BLaER1 (cell line): ENCODE results near the gene SPDYE6.
A peak's percentile ranks its signal among the peaks of the same experiment; 100 is the strongest.
"Not testable (repeated sequence)": the region's sequence is repeated elsewhere in the genome, so short reads cannot be mapped to it uniquely, and the experiment has no call there.

ENCODE experiments used
- H3K27ac ChIP-seq: shearing (Covaris generic); formaldehyde crosslinking; 2 replicates; pipeline ENCODE4 v1.8.1; 2022
- H3K27me3 ChIP-seq: shearing (Covaris generic); formaldehyde crosslinking; 2 replicates; pipeline ENCODE4 v1.8.1; 2022
- H3K36me3 ChIP-seq: shearing (Covaris generic); formaldehyde crosslinking; 2 replicates; pipeline ENCODE4 v1.8.1; 2022
- H3K4me1 ChIP-seq: shearing (Covaris generic); formaldehyde crosslinking; 2 replicates; pipeline ENCODE4 v1.8.1; 2022
- H3K4me2 ChIP-seq: shearing (Covaris generic); formaldehyde crosslinking; 2 replicates; pipeline ENCODE4 v1.8.1; 2022
- H3K4me3 ChIP-seq: shearing (Covaris generic); formaldehyde crosslinking; 2 replicates; pipeline ENCODE4 v1.8.1; 2022
- H3K9ac ChIP-seq: shearing (Covaris generic); formaldehyde crosslinking; 2 replicates; pipeline ENCODE4 v1.8.1; 2022
- H3K9me3 ChIP-seq: shearing (Covaris generic); formaldehyde crosslinking; 2 replicates; pipeline ENCODE4 v1.8.1; 2022
- H4K20me1 ChIP-seq: shearing (Covaris generic); formaldehyde crosslinking; 2 replicates; pipeline ENCODE4 v1.8.1; 2022
- Cebpa-rat ChIP-seq: shearing (Covaris generic); IDR thresholded peaks from 2 replicates; pipeline ENCODE4 v1.8.1; 2022

Gene SPDYE6

DNA sequence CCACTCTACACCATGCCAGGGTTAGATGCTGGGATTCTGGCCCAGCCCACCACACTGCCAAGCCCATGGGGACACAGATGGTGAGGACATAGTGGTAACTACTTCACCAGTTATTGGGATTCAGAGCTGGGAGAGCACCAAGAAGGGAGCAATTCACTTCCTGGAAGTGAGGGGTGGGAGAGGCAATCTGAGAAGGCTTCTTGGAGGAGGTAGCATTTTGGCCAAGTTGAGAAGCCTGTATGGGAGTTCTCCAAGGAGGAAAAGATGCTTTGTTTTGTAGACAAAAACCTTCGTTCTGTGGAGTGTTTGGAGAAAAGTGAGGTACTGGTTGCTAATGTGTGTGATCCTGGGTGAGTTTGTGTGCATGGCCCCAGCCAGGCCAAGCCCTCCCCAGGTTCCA is 36.1 kb upstream of the SPDYE6 start:
- Histone ChIP-seq H3K4me3 (no peak overlapping the region), H3K27ac (no peak overlapping the region), H3K27me3 (no peaks in the 10 kb centered on the region), H4K20me1 (peaks cover 46% of the 10 kb centered on the region), H3K4me2 (no peak overlapping the region), H3K9ac (no peak overlapping the region), H3K36me3 (peaks cover 56% of the 10 kb centered on the region), H3K4me1 (peaks cover 18% of the 10 kb centered on the region), H3K9me3 (no peaks in the 10 kb centered on the region)
- no peak for TF ChIP-seq Cebpa-rat

DNA sequence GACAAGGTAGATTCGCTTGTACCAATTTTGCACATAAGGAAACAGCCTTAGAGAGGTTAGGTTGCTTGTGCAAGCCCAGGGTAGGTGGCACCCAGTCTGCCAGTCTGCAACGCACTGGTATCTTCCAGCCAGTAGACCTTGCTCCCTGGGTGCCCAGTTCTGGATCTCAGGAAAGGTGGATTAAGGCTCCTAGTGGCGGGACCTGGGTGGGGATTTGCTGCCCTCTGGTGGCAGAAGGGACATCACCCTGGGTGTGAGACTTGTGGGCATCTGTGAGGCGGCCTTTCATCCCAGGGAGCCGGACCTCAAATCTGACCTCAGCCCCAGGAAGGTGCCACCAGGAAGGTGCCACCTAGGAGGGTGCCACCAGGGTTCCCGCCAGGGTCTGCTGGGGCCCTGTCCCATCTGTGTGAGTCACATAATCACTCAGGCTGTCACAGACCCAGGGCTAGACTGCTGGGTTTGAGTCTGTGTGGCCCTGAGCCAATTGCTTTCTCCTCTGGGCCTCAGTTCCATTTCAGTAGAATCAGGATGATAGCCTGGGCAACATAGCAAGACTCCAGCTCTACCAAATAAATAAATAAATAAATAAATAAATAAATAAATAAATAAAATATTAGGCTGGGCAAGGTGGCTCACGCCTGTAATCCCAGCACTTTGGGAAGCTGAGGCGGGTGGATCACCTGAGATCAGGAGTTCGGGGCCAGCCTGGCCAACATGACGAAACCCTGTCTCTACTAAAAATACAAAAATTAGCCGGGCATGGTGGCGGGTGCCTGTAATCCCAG is 34.6 kb upstream of the SPDYE6 start:
- Histone ChIP-seq H3K27ac (no peak overlapping the region), H3K27me3 (no peaks in the 10 kb centered on the region), H4K20me1 (peaks cover 36% of the 10 kb centered on the region), H3K4me2 (no peak overlapping the region), H3K9ac (no peak overlapping the region), H3K4me3 (no peak overlapping the region), H3K36me3 (peaks cover 70% of the 10 kb centered on the region), H3K9me3 (no peaks in the 10 kb centered on the region), H3K4me1 (peaks cover 12% of the 10 kb centered on the region)
- no peak for TF ChIP-seq Cebpa-rat

DNA sequence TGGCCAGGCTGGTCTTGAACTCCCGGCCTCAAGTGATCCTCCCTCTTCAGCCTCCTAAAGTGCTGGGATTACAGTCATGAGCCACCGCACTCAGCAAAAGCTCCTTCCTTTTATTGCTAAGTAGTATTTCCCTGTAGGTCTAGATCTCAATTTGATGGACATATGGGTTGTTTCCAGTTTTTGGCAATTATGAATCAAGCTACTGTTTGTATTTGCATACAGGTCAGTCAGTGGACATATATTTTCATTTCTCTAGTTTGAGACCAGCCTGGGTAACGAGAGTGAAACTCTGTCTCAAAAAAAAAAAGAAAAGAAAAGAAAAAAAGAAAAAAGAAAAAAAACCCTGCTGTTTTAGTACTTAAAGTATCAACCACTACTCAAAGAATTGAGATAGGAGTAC is 33.6 kb upstream of the SPDYE6 start:
- H3K9me3 ChIP-seq = no peaks in the 10 kb centered on the region
- peaks cover 1% of the 10 kb centered on the region for H3K4me1 ChIP-seq
- H3K27me3 ChIP-seq = no peaks in the 10 kb centered on the region
- H4K20me1 ChIP-seq = peaks cover 28% of the 10 kb centered on the region
- H3K9ac ChIP-seq = no peak overlapping the region
- TF ChIP-seq Cebpa-rat = no peak
- peaks cover 76% of the 10 kb centered on the region for H3K36me3 ChIP-seq
- H3K27ac ChIP-seq = no peak overlapping the region
- H3K4me3 ChIP-seq = no peak overlapping the region
- no peak overlapping the region for H3K4me2 ChIP-seq

DNA sequence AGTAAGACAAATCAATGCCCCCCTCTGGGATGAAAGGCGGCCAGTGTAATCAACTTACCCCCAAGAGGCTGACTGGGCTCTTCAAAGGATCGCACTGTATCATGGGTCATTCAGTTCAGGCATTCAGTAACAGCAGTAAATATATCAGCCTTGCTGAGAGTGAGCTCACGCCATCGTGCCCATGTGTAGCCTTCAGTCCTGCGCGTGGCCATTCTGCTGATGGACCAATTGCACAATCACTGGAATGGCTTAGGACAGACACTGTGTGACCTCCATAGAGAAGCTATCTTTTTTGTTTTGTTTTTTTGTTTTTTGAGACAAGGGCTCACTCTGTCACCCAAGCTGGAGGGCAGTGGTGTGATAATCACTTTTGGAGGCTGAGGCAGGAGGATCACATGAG is 30.8 kb upstream of the SPDYE6 start:
- Histone ChIP-seq H3K27me3 (no peaks in the 10 kb centered on the region), H3K4me3 (no peak overlapping the region), H3K4me1 (no peaks in the 10 kb centered on the region), H3K9me3 (no peaks in the 10 kb centered on the region), H4K20me1 (peaks cover 21% of the 10 kb centered on the region), H3K4me2 (no peak overlapping the region), H3K36me3 (peaks cover 70% of the 10 kb centered on the region), H3K27ac (no peak overlapping the region), H3K9ac (no peak overlapping the region)
- no peak for TF ChIP-seq Cebpa-rat

DNA sequence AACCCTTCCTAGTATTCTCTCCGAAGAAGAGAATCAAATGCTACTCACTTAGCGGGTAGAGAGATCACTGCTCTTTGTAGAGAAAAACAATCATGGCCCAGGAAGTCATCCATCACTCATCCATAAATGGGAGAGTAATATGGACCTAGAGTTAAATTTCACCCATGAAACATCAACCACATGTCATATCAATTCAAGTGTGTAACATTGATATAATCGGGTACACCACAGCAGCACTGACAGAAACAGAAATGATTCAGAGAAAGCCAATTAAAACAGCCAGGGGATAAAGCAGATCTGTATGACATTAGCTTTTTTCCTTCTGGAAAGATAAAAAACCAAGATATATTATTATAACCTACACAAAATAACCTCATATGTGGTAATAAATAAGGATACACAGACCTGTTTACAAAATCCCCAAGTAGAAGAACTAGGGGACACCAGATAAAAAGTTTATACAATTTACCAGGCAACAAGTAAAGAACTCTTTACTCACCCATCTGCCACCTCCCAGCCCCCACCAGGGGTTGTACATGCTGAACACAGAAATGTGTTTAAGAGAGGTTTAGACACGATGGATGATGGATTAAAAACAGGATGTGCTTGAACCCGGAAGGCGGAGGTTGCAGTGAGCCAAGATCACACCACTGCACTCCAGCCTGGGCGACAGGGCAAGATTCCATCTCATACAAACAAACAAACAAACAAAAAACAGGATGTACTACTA is 25.6 kb upstream of the SPDYE6 start:
- H3K4me3 ChIP-seq, H3K4me2 ChIP-seq, H3K27me3 ChIP-seq, H3K4me1 ChIP-seq, H4K20me1 ChIP-seq, H3K27ac ChIP-seq, H3K9ac ChIP-seq, H3K9me3 ChIP-seq: not testable (repeated sequence)
- peaks cover 87% of the 10 kb centered on the region for H3K36me3 ChIP-seq

DNA sequence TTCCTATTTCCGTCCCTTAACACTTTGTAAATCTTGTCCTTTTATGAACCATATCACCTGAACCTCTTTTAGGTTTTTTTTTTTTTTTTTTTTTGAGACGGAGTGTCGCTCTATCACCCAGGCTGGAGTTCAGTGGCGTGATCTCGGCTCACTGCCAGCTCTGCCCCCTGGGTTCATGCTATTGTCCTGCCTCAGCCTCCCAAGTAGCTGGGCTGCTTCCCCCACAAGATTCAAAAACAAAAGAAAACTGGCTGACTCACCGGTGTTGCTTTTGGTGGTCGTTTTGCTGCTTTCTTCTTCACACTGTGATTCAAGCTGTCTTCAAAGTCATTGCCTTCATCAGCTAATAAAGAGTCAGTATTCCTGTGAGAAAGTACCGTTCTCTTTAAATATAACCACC is 24.6 kb upstream of the SPDYE6 start:
- not testable (repeated sequence) for H4K20me1 ChIP-seq, H3K9ac ChIP-seq, H3K4me1 ChIP-seq, H3K4me3 ChIP-seq, H3K27ac ChIP-seq, H3K27me3 ChIP-seq, H3K4me2 ChIP-seq, H3K9me3 ChIP-seq
- H3K36me3 ChIP-seq = peaks cover 88% of the 10 kb centered on the region

DNA sequence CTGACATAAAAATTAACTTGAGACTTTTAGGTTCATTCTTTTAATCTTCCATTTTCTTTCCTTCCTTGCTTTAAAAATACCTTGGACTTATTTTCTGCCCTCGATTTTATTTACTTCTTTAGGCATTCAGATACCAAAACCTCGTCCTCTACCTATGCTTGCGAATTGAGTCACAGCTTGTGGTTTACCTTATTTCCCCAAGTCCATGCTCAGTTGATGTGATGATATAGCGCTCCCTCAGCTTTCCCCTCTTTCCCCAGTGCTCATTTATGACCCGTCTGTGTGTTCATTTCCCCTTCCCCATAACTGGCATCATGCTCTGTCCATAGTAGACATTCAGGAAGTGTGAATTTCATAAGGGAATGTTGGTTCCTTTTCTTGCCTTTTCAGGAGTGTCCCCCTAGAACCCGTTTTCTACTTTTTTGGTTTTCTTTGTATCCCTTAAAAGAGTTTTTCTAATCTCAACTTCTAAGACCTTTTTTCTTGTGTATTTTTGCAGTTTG is 20.8 kb upstream of the SPDYE6 start:
- TF ChIP-seq Cebpa-rat = no peak
- H3K4me2 ChIP-seq = no peak overlapping the region
- H3K27me3 ChIP-seq = no peaks in the 10 kb centered on the region
- H3K27ac ChIP-seq = no peak overlapping the region
- H3K36me3 ChIP-seq = peaks cover 76% of the 10 kb centered on the region
- H3K9me3 ChIP-seq = no peaks in the 10 kb centered on the region
- H3K9ac ChIP-seq = no peak overlapping the region
- H3K4me1 ChIP-seq = no peaks in the 10 kb centered on the region
- H3K4me3 ChIP-seq = no peak overlapping the region
- peaks cover 11% of the 10 kb centered on the region; the same call in 1 of the 2 replicates for H4K20me1 ChIP-seq

DNA sequence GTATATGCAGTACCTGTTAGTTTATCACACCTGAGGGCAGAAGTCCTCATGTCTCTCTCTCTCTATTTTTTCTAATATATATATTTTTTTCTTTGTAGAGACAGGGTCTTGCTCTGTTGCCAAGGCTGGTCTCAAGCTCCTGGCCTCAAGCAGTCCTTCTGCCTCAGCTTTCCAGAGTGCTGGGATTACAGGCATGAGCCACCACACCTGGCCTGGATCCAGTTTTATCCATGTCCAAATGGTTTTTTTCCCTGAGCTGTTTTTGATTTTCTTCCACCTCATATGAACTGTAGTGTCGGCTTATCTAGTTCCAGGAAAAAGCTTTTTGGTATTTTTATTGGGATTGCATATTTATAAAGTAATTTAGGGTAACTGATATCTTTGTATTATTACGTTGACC is 16.6 kb upstream of the SPDYE6 start:
- H3K9me3 ChIP-seq, H3K9ac ChIP-seq, H3K4me1 ChIP-seq, H3K4me2 ChIP-seq, H3K27ac ChIP-seq, H3K4me3 ChIP-seq, H3K27me3 ChIP-seq: not testable (repeated sequence)
- peaks cover 47% of the 10 kb centered on the region for H3K36me3 ChIP-seq
- peaks cover 11% of the 10 kb centered on the region; the same call in 1 of the 2 replicates for H4K20me1 ChIP-seq

DNA sequence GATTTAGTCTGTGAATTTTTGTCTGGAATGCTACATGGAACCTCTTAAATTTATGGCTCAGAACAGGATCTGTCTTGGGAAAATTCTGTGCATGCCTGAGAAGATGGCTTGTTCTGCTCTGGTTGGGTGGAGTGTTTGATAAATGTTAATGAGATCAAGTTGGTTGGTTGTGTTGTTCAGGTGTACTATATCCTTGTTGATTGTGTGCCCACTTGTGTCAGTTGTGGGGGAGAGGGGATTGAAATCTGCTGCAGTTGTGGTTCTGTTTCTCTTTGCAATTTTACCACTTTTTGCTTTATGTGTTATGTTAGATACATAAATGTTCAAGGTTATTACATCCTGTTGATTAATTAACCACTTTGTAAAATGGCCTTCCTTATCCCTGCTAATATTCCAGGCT is 13.8 kb upstream of the SPDYE6 start:
- Histone ChIP-seq H3K36me3 (peaks cover 33% of the 10 kb centered on the region), H4K20me1 (peaks cover 11% of the 10 kb centered on the region; the same call in 1 of the 2 replicates)
- H3K9me3 ChIP-seq, H3K27me3 ChIP-seq, H3K4me2 ChIP-seq, H3K4me1 ChIP-seq, H3K4me3 ChIP-seq, H3K9ac ChIP-seq, H3K27ac ChIP-seq: not testable (repeated sequence)

DNA sequence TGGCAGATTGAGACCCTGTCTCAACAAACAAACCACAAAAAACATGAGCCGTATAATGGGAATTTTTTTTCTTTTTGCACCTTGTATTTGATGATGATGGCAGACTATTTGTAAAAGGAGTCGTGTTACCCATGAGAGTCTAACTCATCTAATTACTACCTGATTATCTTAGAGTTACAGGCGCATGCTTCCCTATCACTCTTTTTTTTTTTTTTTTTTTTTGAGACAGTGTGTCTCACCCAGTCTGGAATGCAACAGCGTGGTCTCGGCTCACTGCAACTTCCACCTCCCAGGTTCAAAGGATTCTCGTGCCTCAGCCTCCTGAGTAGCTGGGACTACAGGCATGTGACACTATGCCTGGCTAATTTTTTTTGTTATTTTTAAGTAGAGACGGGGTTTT is 9.1 kb upstream of the SPDYE6 start:
- H3K4me3 ChIP-seq = not testable (repeated sequence)

DNA sequence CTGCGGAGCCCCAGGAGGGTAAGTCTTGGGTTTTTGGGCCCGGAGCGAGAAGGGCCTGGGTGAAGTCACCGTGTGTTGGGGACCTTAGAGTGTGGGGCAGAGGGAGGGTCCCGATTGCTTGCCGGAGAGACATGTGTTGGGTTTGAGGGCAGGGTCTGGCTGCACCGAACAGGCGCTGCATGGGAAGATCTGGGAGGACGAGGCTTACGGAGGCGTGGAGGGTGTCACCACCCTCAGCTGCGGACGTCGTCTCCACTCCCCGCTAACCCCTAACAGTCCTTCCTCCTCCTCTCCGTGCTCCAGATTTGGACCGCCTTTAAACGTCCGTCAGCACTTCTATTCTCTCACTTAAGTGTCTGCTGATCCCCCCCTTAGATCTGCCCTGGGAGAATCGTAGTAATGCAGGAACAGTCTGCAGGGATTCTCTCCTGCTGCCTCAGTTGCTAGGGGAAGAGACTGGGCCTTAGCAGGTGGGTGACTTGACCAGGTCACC is 8.2 kb upstream of the SPDYE6 start:
- Histone ChIP-seq H3K27ac (peak overlapping the region; percentile 88), H3K36me3 (peaks cover 20% of the 10 kb centered on the region), H3K9ac (peak overlapping the region; percentile 95), H3K4me2 (peak overlapping the region; percentile 66), H3K4me3 (peak overlapping the region; percentile 88)
- not testable (repeated sequence) for H4K20me1 ChIP-seq, H3K9me3 ChIP-seq, H3K27me3 ChIP-seq, H3K4me1 ChIP-seq

More for the DNA sequence above, 9.1 kb upstream of the SPDYE6 start:
- not testable (repeated sequence) for H3K27me3 ChIP-seq, H3K27ac ChIP-seq, H4K20me1 ChIP-seq, H3K4me1 ChIP-seq, H3K9ac ChIP-seq, H3K9me3 ChIP-seq
- Histone ChIP-seq H3K4me2 (peak overlapping the region; percentile 36), H3K36me3 (peaks cover 20% of the 10 kb centered on the region)

DNA sequence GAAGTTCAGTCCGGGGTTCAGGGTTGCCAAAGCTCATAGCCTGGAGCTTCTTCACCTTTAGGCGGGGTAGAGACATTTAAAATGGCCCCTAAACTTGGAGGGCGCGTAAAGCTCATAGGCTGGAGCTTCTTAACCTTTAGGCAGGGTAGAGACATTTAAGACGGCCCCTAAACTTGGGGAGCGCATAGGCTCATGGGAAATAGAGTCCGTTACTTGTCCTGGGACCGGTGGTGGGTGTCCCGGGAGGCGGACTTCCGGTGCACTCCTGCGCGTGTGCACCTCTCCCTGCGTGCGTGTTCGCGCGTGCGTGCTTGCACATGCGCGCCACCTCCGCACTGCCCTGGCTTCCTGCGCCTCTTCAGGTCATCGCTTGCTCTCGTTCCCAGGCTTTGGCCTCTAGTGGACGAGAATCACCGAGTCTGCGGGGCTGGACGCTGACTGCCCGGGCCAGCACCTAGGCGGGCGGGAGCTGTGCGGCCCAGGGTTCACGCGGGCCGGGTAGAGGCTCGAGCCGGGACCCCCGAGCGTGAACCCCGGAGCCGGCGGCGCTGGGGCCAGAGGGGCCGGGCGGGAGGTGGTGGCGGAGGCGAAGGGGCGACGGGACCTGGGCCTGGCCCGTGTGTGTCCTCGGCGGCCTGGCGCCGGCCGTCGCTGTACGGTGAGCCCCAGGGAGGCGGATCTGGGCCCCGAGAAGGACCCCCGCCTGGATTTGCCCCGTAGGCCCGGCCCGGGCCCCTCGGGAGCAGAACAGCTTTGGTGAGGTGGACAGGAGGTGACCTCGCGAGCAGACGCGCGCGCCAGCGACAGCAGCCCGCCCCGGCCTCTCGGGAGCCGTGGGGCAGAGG is 7.5 kb upstream of the SPDYE6 start:
- H3K9me3 ChIP-seq, H4K20me1 ChIP-seq, H3K27me3 ChIP-seq: not testable (repeated sequence)
- Histone ChIP-seq H3K9ac (peak overlapping the region; percentile 95), H3K4me3 (peak overlapping the region; percentile 88), H3K27ac (peak overlapping the region; percentile 88), H3K4me1 (peaks cover 14% of the 10 kb centered on the region), H3K4me2 (peak overlapping the region; percentile 66), H3K36me3 (peaks cover 20% of the 10 kb centered on the region)

DNA sequence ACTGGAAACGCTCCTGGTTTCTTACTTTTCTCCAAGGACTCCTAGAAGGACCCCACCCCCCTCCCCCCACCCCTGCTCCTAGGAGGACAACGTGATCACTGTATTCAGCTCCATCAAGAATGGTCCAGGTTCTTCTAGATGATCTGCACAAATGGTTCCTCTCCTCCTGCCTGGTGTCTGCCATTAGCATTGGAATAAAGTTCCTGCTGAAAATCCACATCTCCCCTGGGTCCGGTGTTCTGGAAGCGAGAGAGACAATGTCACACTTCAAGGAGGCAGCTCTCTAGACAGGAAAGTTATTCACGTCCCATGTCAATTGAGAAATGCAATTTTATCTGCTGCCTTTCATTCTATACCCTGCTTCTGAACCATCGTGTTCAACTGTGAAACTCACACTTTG is 9.3 kb downstream of the SPDYE6 start:
- not testable (repeated sequence) for H3K9ac ChIP-seq, H3K27ac ChIP-seq, H4K20me1 ChIP-seq, H3K4me2 ChIP-seq, H3K4me1 ChIP-seq, H3K27me3 ChIP-seq, H3K9me3 ChIP-seq, H3K4me3 ChIP-seq, H3K36me3 ChIP-seq
